MCF 10A (cell line): ENCODE results near the gene EVA1B. TPM values are rescaled to one million over a fixed set of nuclear protein-coding genes. Genes with fewer than 3 reads are reported as not detected.

Experiments
- BruUV-seq: library from RNA; stranded (reverse); fragments of 400-500 nt; replicated peaks from 2 replicates; lab custom pipeline; 2021; lab: Mats Ljungman, UMichigan
- CTCF ChIA-PET: fragments of 300-600 bp; sonication (Branson Sonifier 250); formaldehyde crosslinking; extraction: SDS; loops from one replicate; lab custom pipeline; 2021; ENCODE audit warnings: antibody characterized with exemption, inconsistent platforms; lab: Yijun Ruan, JAX
- POLR2A ChIA-PET: fragments of 300-600, 350-650 bp; sonication (Branson Sonifier 250); formaldehyde crosslinking; extraction: SDS; loops from one replicate; lab custom pipeline; 2020; ENCODE audit warnings: antibody characterized with exemption, inconsistent platforms; lab: Yijun Ruan, JAX
- DNase-seq: peaks from one replicate; pipeline ENCODE4 v3.0.0-alpha.2; 2018; ENCODE audit not compliant: unreplicated experiment
- H3K27ac Mint-ChIP-seq: one replicate; pipeline ENCODE4 v1.8.0; 2022; ENCODE audit warnings: mild to moderate bottlenecking, low read depth, mixed read lengths; ENCODE audit not compliant: unreplicated experiment
- H3K27me3 Mint-ChIP-seq: one replicate; pipeline ENCODE4 v1.8.0; 2022; ENCODE audit warnings: mixed read lengths; ENCODE audit not compliant: insufficient read depth, unreplicated experiment
- H3K36me3 Mint-ChIP-seq: one replicate; pipeline ENCODE4 v1.8.0; 2022; ENCODE audit warnings: mild to moderate bottlenecking, moderate library complexity, mixed read lengths; ENCODE audit not compliant: insufficient read depth, unreplicated experiment
- H3K4me1 Mint-ChIP-seq: one replicate; pipeline ENCODE4 v1.8.0; 2022; ENCODE audit warnings: mixed read lengths; ENCODE audit not compliant: insufficient read depth, unreplicated experiment
- H3K4me3 Mint-ChIP-seq: one replicate; pipeline ENCODE4 v1.8.0; 2022; ENCODE audit warnings: mild to moderate bottlenecking, moderate library complexity, mixed read lengths; ENCODE audit not compliant: unreplicated experiment
- H3K9me3 Mint-ChIP-seq: one replicate; pipeline ENCODE4 v1.8.0; 2022; ENCODE audit warnings: mixed read lengths; ENCODE audit not compliant: unreplicated experiment
- intact Hi-C: fragments of 100-400 bp; cut with micrococcal nuclease; formaldehyde crosslinking; loops from 2 replicates; pipeline ENCODE4 v1.14.1; 2022
- total RNA-seq: library from RNA; stranded (reverse); gene quantifications from 2 replicates; pipeline ENCODE4 v1.2.3, GENCODE V29; 2022
- TF ChIP-seq, protein P1 (sequence below): fragments of 200-600 bp; IDR thresholded peaks from one replicate; pipeline ENCODE4 v1.8.0; 2022; ENCODE audit warnings: antibody characterized with exemption, mild to moderate bottlenecking; ENCODE audit not compliant: unreplicated experiment

EVA1B gene
- total RNA-seq, 1 experiment from 2014 or later = 4.8 TPM

DNA sequence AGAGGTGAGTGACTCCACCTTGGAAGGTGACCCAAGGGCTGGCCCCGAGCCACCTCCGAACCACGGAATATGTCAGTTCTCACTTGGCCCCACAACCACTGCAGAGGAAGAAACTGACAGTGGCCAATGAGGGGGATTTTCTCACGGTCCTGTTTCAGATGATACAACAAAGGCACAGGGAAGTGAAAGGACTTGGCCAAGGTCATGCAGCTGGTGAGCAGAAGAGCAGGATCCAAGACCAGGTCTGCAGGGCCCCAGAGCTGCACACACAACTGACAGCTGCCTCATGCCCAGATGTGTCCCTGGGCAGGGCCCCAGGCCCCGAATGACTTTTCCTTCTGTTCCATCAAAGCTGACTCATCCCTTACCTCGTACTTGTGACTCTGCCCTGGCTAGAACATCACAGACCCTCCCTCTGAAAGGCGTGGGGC, 25.8 kb upstream of the EVA1B start:
- H3K4me3 Mint-ChIP-seq = no peak overlapping the region
- peaks cover 33% of the 10 kb centered on the region for H3K36me3 Mint-ChIP-seq
- H3K27me3 Mint-ChIP-seq = no peaks in the 10 kb centered on the region
- no peaks in the 10 kb centered on the region for H3K9me3 Mint-ChIP-seq
- TF ChIP-seq, protein P1, sequence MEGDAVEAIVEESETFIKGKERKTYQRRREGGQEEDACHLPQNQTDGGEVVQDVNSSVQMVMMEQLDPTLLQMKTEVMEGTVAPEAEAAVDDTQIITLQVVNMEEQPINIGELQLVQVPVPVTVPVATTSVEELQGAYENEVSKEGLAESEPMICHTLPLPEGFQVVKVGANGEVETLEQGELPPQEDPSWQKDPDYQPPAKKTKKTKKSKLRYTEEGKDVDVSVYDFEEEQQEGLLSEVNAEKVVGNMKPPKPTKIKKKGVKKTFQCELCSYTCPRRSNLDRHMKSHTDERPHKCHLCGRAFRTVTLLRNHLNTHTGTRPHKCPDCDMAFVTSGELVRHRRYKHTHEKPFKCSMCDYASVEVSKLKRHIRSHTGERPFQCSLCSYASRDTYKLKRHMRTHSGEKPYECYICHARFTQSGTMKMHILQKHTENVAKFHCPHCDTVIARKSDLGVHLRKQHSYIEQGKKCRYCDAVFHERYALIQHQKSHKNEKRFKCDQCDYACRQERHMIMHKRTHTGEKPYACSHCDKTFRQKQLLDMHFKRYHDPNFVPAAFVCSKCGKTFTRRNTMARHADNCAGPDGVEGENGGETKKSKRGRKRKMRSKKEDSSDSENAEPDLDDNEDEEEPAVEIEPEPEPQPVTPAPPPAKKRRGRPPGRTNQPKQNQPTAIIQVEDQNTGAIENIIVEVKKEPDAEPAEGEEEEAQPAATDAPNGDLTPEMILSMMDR = no peak
- DNase-seq = peak; percentile 57
- ChIA-PET CTCF (interaction anchor here (0.6 to 9.6 kb wide), 9 partner anchors 17 to 199 kb away, joined by 3 to 118 read pairs (median 9); no protein-coding TSS in a partner anchor), POLR2A (interaction anchor here (0.7 to 3.9 kb wide), 8 partner anchors 20 to 200 kb away, joined by 3 to 48 read pairs (median 6); partner anchors contain the start of genes EVA1B, LSM10, SH3D21 and STK40)
- peaks cover 39% of the 10 kb centered on the region for H3K4me1 Mint-ChIP-seq
- H3K27ac Mint-ChIP-seq = peak overlapping the region; percentile 82
- BruUV-seq = no TSS peak
- intact Hi-C loops = no loop called here

DNA sequence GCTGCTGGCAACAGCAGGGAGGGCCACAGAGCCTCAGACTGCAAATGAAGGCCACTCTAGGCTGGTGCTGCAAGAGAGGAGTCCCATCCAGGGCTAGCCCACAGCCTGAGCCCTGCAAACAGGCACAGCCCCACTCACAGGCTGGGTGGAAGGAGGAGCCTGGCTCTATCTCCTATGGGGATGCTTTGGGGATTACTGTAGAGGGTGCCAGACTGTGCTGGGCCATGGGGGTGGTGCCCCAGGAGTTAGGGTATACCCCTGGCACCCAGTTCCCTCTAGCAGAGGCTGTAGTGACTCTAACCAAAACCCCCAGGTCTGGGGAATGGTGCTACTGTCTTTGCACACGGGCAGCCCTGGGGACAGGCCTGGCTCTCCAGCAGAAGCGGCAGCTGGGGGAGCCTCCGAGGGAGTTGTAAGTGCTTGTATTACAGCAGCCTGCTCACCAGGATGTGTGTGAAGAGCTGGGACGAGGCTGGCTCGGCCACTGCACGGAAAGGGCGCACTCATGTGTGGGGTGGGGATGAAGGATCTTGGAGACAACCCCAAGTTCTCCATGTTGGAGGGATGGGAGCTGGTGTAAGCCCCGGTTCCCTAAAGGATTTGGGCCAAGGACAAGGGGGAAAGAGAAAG, 23.4 kb upstream of the EVA1B start:
- ChIA-PET POLR2A (interaction anchor here (0.6 to 0.7 kb wide), 2 partner anchors 20 to 51 kb away, joined by 3 to 5 read pairs; partner anchors contain the start of gene LSM10), CTCF (interaction anchor here (0.6 to 9.6 kb wide), 4 partner anchors 20 to 66 kb away, joined by 3 to 118 read pairs (median 4); no protein-coding TSS in a partner anchor)
- TF ChIP-seq, protein P1 = no peak
- Mint-ChIP-seq H3K27ac (no peak overlapping the region), H3K9me3 (no peaks in the 10 kb centered on the region), H3K27me3 (no peaks in the 10 kb centered on the region), H3K4me3 (no peak overlapping the region), H3K36me3 (peaks cover 26% of the 10 kb centered on the region), H3K4me1 (peaks cover 36% of the 10 kb centered on the region)
- BruUV-seq = no TSS peak
- intact Hi-C loops = no loop called here
- no peak for DNase-seq

DNA sequence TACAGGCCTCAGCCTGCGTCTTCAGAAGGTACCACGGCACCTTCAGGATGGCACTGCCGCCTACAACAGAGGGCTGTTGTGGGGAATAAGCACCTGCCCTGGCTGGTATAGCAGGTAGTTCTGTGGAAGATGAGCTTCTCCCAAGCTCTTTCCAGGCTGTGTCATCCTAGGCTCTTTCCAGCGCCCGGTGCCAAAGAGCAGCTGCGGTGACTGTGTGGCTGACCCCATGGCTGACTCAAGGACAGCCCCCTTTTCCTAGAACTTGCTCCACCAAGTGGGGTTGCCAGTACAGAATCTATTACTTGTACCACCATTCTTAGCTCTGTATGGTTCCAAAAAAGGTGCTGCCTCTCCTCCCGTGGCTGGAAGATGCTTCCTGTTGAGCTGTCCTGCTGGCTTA, 21.9 kb upstream of the EVA1B start:
- ChIA-PET POLR2A (interaction anchor here (1.0 kb wide), 1 partner anchor 41 kb away, joined by 3 read pairs; no protein-coding TSS in a partner anchor), CTCF (interaction anchor here (0.7 to 9.6 kb wide), 4 partner anchors 11 to 75 kb away, joined by 3 to 118 read pairs (median 4); no protein-coding TSS in a partner anchor)
- BruUV-seq = no TSS peak
- Mint-ChIP-seq H3K4me3 (no peak overlapping the region), H3K27ac (no peak overlapping the region), H3K27me3 (no peaks in the 10 kb centered on the region), H3K9me3 (no peaks in the 10 kb centered on the region), H3K36me3 (peaks cover 26% of the 10 kb centered on the region), H3K4me1 (peaks cover 21% of the 10 kb centered on the region)
- DNase-seq = no peak
- intact Hi-C loops = no loop called here
- TF ChIP-seq, protein P1 = no peak

DNA sequence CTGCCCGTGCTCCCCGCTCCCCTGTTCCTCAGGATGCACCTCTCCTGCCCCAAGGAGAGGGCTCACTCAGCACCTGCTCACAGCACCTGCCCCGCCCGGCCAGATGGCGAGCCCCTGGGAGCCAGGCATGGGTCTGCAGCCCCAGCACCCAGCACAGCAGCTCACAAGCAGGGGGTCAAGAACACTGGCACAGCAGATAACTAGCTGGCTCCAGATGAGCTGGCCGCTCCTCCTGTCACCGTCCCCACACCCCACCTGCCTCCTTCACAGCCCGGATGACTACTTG, 20.9 kb upstream of the EVA1B start:
- peaks cover 17% of the 10 kb centered on the region for H3K4me1 Mint-ChIP-seq
- no peak for DNase-seq
- H3K9me3 Mint-ChIP-seq = no peaks in the 10 kb centered on the region
- TF ChIP-seq, protein P1 = no peak
- H3K27ac Mint-ChIP-seq = no peak overlapping the region
- intact Hi-C loops = no loop called here
- CTCF ChIA-PET = interaction anchor here (0.6 to 9.6 kb wide), 8 partner anchors 12 to 202 kb away, joined by 3 to 118 read pairs (median 4); no protein-coding TSS in a partner anchor
- no TSS peak for BruUV-seq
- POLR2A ChIA-PET = no interaction called here
- H3K4me3 Mint-ChIP-seq = no peak overlapping the region
- peaks cover 26% of the 10 kb centered on the region for H3K36me3 Mint-ChIP-seq
- H3K27me3 Mint-ChIP-seq = no peaks in the 10 kb centered on the region
